ENCODE data around the gene TNFRSF4. TPM values are rescaled to one million over a fixed set of nuclear protein-coding genes. Genes with fewer than 3 reads are reported as not detected.

TNFRSF4 gene
- total RNA-seq, 1 donor from 2014 or later, result 0.19 TPM

- Mint-ChIP-seq H3K27ac (ENCODE audit: unreplicated experiment) (no peak overlapping the region), H3K9me3 (no peaks in the 10 kb centered on the region), H3K4me3 (no peak overlapping the region), H3K4me1 (no peaks in the 10 kb centered on the region), H3K36me3 (ENCODE audit: low read depth) (no peaks in the 10 kb centered on the region), H3K27me3 (ENCODE audit: low read depth) (peaks cover 4% of the 10 kb centered on the region)
- TF ChIP-seq CTCF (conservative IDR thresholded peaks at IDR 0.05), result no peak
- no peak for DNase-seq (ENCODE audit: low read depth, low spot score)
Observed at GRCh38 chr1:1240348-1240732, 26.4 kb upstream of the TNFRSF4 start.

DNA sequence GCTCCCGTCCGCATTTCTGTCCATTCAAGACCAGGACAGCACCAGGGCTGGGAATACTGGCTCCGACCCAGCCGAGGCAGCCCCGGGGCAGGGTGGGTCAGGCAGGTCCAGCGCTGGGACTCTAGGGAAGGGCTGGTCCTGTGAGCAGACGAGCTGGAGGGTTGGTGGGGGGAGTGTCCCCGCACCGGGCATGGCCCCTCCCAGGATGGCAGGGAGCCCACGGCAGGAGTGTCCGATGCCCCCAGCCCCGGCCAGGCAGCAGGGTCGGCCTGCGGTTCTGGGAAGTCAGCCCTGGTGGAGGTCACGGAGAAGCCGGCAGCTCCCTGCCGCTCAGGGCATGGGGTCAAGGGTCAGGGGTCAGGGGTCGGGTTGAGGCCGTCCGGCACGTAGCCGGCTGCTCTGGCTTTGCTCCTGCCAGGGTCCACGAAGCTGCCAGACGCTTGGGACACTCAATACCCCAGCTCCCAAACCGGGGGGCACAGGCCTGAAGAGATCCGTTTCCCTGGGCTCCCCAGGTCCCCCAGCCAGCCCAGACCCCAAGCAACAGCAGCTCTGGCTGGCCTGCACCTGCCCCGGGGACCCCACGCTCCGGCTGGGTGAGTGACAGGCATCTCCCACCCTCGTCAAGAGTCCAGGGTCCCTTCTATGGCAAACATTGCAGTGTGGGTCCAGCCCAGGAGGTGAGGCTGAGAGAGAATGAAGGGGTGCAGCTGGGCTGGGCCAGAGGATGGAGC lies 25.8 kb upstream of the TNFRSF4 start:
- peak; percentile 52 for DNase-seq (ENCODE audit: low read depth, low spot score)

DNA sequence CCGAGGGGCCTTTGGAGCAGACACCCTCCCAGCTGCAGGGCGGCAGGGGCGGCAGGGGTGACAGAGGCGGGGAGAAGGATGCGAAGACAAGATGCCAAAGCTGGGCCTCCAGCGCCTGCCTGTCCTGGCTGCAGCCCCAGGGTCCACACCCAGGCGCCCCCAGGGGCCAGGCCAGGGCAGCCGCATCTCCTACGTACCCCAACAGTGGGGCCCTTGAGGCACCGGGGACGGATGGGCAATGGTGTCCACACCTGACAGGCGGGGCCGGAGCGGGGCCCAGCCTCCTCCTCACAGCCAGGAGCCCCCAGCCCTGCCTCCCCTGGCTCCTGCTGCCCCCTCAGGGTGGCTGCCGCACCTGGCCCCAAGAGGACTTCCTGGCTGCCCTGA lies 25.3 kb upstream of the TNFRSF4 start:
- Mint-ChIP-seq H3K27ac (ENCODE audit: unreplicated experiment) (no peak overlapping the region), H3K4me3 (peak overlapping the region; percentile 67), H3K36me3 (ENCODE audit: low read depth) (peaks cover 3% of the 10 kb centered on the region), H3K4me1 (peaks cover 5% of the 10 kb centered on the region), H3K27me3 (ENCODE audit: low read depth) (peaks cover 4% of the 10 kb centered on the region), H3K9me3 (no peaks in the 10 kb centered on the region)
- no peak for TF ChIP-seq CTCF (conservative IDR thresholded peaks at IDR 0.05)
- DNase-seq (ENCODE audit: low read depth, low spot score), result no peak

More for the DNA sequence above, 25.8 kb upstream of the TNFRSF4 start:
- TF ChIP-seq CTCF (conservative IDR thresholded peaks at IDR 0.05), result no peak
- Mint-ChIP-seq H3K4me3 (no peak overlapping the region), H3K27ac (ENCODE audit: unreplicated experiment) (no peak overlapping the region), H3K27me3 (ENCODE audit: low read depth) (peaks cover 4% of the 10 kb centered on the region), H3K36me3 (ENCODE audit: low read depth) (no peaks in the 10 kb centered on the region), H3K9me3 (no peaks in the 10 kb centered on the region), H3K4me1 (peaks cover under 1% of the 10 kb centered on the region)

DNA sequence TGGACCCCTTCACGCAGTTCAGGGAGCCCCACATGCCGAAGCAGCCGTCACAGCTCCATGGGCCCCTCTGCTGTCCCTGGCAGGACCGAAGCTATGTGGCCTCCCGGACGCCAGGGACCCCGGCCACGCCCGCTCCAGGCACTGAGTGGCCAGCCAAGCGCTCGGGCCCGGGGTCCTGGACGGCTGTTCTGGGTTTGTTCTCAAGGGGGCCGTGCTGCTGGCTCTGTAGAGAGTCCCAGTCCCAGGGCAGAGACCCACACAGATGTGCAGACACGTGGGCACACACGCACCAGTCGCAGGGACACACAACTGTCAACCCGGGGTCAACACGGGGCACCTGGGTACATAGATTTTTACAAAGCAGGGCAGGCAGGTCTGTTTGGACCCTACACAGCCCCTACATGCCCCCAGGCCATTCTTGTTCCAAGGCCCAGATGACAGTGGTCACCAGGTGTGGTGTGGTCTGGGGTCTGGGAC lies 24.8 kb upstream of the TNFRSF4 start:
- Mint-ChIP-seq H3K4me3 (peak overlapping the region; percentile 67), H3K4me1 (peaks cover 10% of the 10 kb centered on the region), H3K9me3 (no peaks in the 10 kb centered on the region), H3K27me3 (ENCODE audit: low read depth) (peaks cover 4% of the 10 kb centered on the region), H3K27ac (ENCODE audit: unreplicated experiment) (no peak overlapping the region), H3K36me3 (ENCODE audit: low read depth) (peaks cover 6% of the 10 kb centered on the region)
- no peak for DNase-seq (ENCODE audit: low read depth, low spot score)
- TF ChIP-seq CTCF (conservative IDR thresholded peaks at IDR 0.05), result no peak

GRCh38 chr1:1237874-1238701 lies 24.1 kb upstream of the TNFRSF4 start:
- H3K27me3 Mint-ChIP-seq (ENCODE audit: low read depth), result peaks cover 4% of the 10 kb centered on the region
- H3K4me3 Mint-ChIP-seq, result no peak overlapping the region
- H3K27ac Mint-ChIP-seq (ENCODE audit: unreplicated experiment), result no peak overlapping the region
- no peak for DNase-seq (ENCODE audit: low read depth, low spot score)
- peaks cover 11% of the 10 kb centered on the region for H3K36me3 Mint-ChIP-seq (ENCODE audit: low read depth)
- H3K4me1 Mint-ChIP-seq, result peaks cover 15% of the 10 kb centered on the region
- H3K9me3 Mint-ChIP-seq, result peaks cover 2% of the 10 kb centered on the region
- no peak for TF ChIP-seq CTCF (conservative IDR thresholded peaks at IDR 0.05)
